ENCODE data around the gene PIR.

PIR gene

DNA sequence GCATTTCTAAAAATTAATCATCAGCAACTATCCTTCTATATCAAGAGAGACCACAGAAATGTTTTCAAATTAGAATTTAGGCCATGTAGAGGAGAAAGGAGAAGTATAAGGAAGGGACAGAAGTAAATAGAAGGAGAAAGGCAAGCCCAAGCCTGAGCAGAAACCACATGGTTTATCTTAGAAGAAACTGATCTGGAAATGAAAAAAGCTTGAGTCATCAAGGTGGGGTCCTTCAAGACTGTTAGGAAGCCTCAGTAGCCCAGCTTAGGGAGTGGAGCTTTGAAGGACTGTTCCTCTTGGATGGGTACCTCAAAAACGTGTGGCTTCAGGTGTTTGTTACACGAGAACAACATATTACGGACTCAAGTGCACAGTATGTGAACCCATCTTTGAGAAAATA, 12.0 kb upstream of the PIR start:
- TF ChIP-seq CTCF (IDR thresholded peaks at IDR 0.05; ENCODE audit: control extremely low read depth, extremely low read depth, low read depth, missing control alignments): no peak
- ChIA-PET CTCF (no interaction called here), POLR2A (no interaction called here)
- no peak for DNase-seq (ENCODE audit: extremely low spot score)

- TF ChIP-seq CTCF (IDR thresholded peaks at IDR 0.05; ENCODE audit: control extremely low read depth, extremely low read depth, low read depth, missing control alignments): no peak
- DNase-seq (ENCODE audit: extremely low spot score): no peak
- POLR2A ChIA-PET: no interaction called here
- CTCF ChIA-PET: no interaction called here
Observed at GRCh38 chrX:15504661-15505060, 11.5 kb upstream of the PIR start.

GRCh38 chrX:15501506-15501905, 8.4 kb upstream of the PIR start:
- ChIA-PET CTCF (interaction anchor here (0.8 to 1.4 kb wide), 3 partner anchors 9 to 64 kb away, joined by 3 to 4 read pairs (median 4); no protein-coding TSS in a partner anchor), POLR2A (no interaction called here)
- DNase-seq (ENCODE audit: extremely low spot score): no peak
- no peak for TF ChIP-seq CTCF (IDR thresholded peaks at IDR 0.05; ENCODE audit: control extremely low read depth, extremely low read depth, low read depth, missing control alignments)

- ChIA-PET CTCF (interaction anchor here (1.4 kb wide), 1 partner anchor 65 kb away, joined by 4 read pairs; no protein-coding TSS in a partner anchor), POLR2A (no interaction called here)
- no peak for TF ChIP-seq CTCF (IDR thresholded peaks at IDR 0.05; ENCODE audit: control extremely low read depth, extremely low read depth, low read depth, missing control alignments)
- no peak for DNase-seq (ENCODE audit: extremely low spot score)
Observed at GRCh38 chrX:15500497-15500966, 7.4 kb upstream of the PIR start, which contains the start of gene BMX. Gene BMX, plus strand, starts transcription at chrX:15500807. Its CDS starts 7,547 bp downstream, at chrX:15508354.

DNA sequence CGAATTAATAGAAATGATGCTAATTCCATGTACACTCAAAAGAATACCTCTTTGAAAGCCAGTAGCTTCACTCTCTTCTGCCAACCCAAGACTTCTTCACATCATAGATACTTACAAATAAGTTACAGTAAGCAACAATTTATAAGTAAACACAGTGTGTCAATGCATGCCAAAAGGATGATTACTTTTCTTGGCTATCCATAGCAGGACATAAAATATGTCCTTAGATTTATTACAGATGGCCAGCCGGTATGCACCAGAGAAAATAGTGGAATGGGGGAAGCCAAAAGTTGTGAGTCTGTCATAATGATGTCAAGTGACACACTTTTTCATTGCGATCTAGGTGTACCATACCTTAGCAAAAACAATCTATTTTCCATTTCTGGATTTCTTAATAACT, 6.8 kb upstream of the PIR start:
- TF ChIP-seq CTCF (IDR thresholded peaks at IDR 0.05; ENCODE audit: control extremely low read depth, extremely low read depth, low read depth, missing control alignments): no peak
- POLR2A ChIA-PET: no interaction called here
- no peak for DNase-seq (ENCODE audit: extremely low spot score)
- CTCF ChIA-PET: interaction anchor here (1.0 to 1.4 kb wide), 2 partner anchors 13 to 65 kb away, joined by 4 read pairs; no protein-coding TSS in a partner anchor

- ChIA-PET POLR2A (no interaction called here), CTCF (interaction anchor here (0.7 kb wide), 1 partner anchor 1107 kb away, joined by 3 read pairs; no protein-coding TSS in a partner anchor)
- no peak for TF ChIP-seq CTCF (IDR thresholded peaks at IDR 0.05; ENCODE audit: control extremely low read depth, extremely low read depth, low read depth, missing control alignments)
- DNase-seq (ENCODE audit: extremely low spot score): no peak
Observed at GRCh38 chrX:15498741-15499140, 5.6 kb upstream of the PIR start.

Data from GM10248 (cell line).